IPS-18a (cell line): ENCODE measurements around the gene HP1BP3.

Experiments used
- H3K27ac ChIP-seq: one replicate; pipeline ENCODE4 v1.5.1; 2013; ENCODE audit warnings: low read length
- H3K27me3 ChIP-seq: one replicate; pipeline ENCODE4 v1.6.1; 2013; ENCODE audit warnings: mild to moderate bottlenecking, low read length; ENCODE audit not compliant: control insufficient read depth, insufficient read depth
- H3K36me3 ChIP-seq: one replicate; pipeline ENCODE4 v1.6.1; 2013; ENCODE audit warnings: low read depth, low read length; ENCODE audit not compliant: control insufficient read depth
- H3K4me1 ChIP-seq: one replicate; pipeline ENCODE4 v1.6.1; 2013; ENCODE audit warnings: low read depth, low read length; ENCODE audit not compliant: control insufficient read depth
- H3K4me3 ChIP-seq: one replicate; pipeline ENCODE4 v1.5.1; 2013; ENCODE audit warnings: low read length
- H3K9ac ChIP-seq: one replicate; pipeline ENCODE4 v1.6.1; 2013; ENCODE audit warnings: mild to moderate bottlenecking, low read length, moderate library complexity
- H3K9me3 ChIP-seq: one replicate; pipeline ENCODE4 v1.6.1; 2013; ENCODE audit warnings: low read depth, low read length; ENCODE audit not compliant: control insufficient read depth

Gene HP1BP3

GRCh38 chr1:20767271-20767670 is 19.8 kb downstream of the HP1BP3 start:
- Histone ChIP-seq H3K27ac (no peak overlapping the region), H3K9me3 (no peaks in the 10 kb centered on the region), H3K27me3 (no peaks in the 10 kb centered on the region), H3K4me3 (no peak overlapping the region), H3K9ac (no peak overlapping the region), H3K36me3 (peaks cover 98% of the 10 kb centered on the region), H3K4me1 (no peaks in the 10 kb centered on the region)

DNA sequence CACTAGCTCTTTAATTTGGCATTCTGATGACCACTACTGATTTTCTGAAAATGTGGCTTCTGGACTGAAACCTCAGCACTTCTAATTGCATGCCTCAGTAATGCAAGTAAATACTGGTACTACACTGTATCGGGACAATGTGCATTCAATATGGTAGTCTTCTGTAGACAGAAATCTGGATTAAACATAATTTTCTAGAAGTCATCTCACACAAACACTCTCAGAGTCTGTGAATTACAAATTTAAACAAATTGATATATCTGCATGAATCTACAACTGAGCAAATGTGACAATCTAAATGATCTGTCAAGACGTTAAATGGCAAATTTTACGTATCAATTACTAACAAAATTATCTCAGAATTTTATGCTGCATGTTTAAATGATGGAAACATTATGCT is 23.7 kb downstream of the HP1BP3 start:
- H3K4me1 ChIP-seq = no peaks in the 10 kb centered on the region
- H3K27ac ChIP-seq = no peak overlapping the region
- H3K9me3 ChIP-seq = no peaks in the 10 kb centered on the region
- H3K9ac ChIP-seq = no peak overlapping the region
- no peak overlapping the region for H3K4me3 ChIP-seq
- peaks cover 94% of the 10 kb centered on the region for H3K36me3 ChIP-seq
- H3K27me3 ChIP-seq = no peaks in the 10 kb centered on the region

DNA sequence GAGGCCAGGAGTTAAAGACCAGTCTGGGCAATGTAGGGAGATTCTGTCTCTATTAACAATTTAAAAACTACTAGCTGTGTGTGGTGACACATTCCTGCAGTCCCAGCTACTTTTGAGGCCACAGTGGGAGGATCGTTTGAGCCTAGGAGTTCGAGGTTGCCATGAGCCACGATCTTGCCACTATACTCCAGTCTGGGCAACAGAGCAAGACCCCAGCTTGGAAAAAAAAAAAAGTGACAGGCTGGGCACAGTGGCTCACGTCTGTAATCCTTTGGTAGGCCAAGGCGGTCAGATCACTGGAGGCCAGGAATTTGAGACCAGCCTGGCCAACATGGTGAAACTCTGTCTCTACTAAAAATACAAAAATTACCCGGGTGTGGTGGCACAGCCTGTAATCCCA is 26.8 kb downstream of the HP1BP3 start:
- H3K27me3 ChIP-seq = no peaks in the 10 kb centered on the region
- H3K4me3 ChIP-seq = no peak overlapping the region
- no peaks in the 10 kb centered on the region for H3K4me1 ChIP-seq
- H3K9ac ChIP-seq = no peak overlapping the region
- no peak overlapping the region for H3K27ac ChIP-seq
- H3K36me3 ChIP-seq = peaks cover 84% of the 10 kb centered on the region
- no peaks in the 10 kb centered on the region for H3K9me3 ChIP-seq

GRCh38 chr1:20753589-20753988 is 33.5 kb downstream of the HP1BP3 start:
- Histone ChIP-seq H3K9ac (no peak overlapping the region), H3K9me3 (no peaks in the 10 kb centered on the region), H3K4me3 (no peak overlapping the region), H3K27ac (no peak overlapping the region), H3K27me3 (no peaks in the 10 kb centered on the region), H3K36me3 (peaks cover 61% of the 10 kb centered on the region), H3K4me1 (no peaks in the 10 kb centered on the region)

GRCh38 chr1:20751462-20751990 is 35.6 kb downstream of the HP1BP3 start:
- Histone ChIP-seq H3K27me3 (no peaks in the 10 kb centered on the region), H3K27ac (no peak overlapping the region), H3K4me1 (no peaks in the 10 kb centered on the region), H3K9ac (peak overlapping the region; percentile 17), H3K36me3 (peaks cover 69% of the 10 kb centered on the region), H3K4me3 (no peak overlapping the region), H3K9me3 (no peaks in the 10 kb centered on the region)

GRCh38 chr1:20742671-20743070 is 44.4 kb downstream of the HP1BP3 start:
- peaks cover 71% of the 10 kb centered on the region for H3K36me3 ChIP-seq
- H3K9ac ChIP-seq = no peak overlapping the region
- H3K4me3 ChIP-seq = no peak overlapping the region
- H3K9me3 ChIP-seq = no peaks in the 10 kb centered on the region
- H3K4me1 ChIP-seq = no peaks in the 10 kb centered on the region
- no peak overlapping the region for H3K27ac ChIP-seq
- H3K27me3 ChIP-seq = no peaks in the 10 kb centered on the region

- no peak overlapping the region for H3K9ac ChIP-seq
- no peaks in the 10 kb centered on the region for H3K9me3 ChIP-seq
- no peaks in the 10 kb centered on the region for H3K27me3 ChIP-seq
- no peak overlapping the region for H3K4me3 ChIP-seq
- H3K36me3 ChIP-seq = peaks cover 52% of the 10 kb centered on the region
- H3K27ac ChIP-seq = no peak overlapping the region
- H3K4me1 ChIP-seq = no peaks in the 10 kb centered on the region
Observed at GRCh38 chr1:20740781-20741180, 46.3 kb downstream of the HP1BP3 start.

DNA sequence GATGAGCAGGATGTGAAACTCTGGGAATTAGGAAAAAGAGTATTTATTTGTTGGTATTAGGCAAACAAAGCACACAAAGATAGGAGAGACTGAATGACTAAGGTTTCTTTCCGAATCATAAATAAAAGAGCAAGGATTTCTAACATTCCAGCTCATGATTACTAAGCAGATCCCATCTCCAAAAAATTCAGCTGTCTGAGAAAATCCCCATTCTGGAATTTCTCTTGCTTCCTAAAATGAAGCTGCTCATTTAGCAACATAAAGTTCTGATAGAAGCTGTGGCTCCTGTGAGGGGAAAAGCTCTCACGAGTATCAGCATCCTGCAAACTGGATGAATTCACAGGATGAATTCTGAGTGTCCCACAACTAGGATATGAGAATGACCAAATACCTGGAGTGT is 47.9 kb downstream of the HP1BP3 start:
- Histone ChIP-seq H3K27me3 (peaks cover 3% of the 10 kb centered on the region), H3K36me3 (peaks cover 36% of the 10 kb centered on the region), H3K9me3 (no peaks in the 10 kb centered on the region), H3K27ac (no peak overlapping the region), H3K4me1 (no peaks in the 10 kb centered on the region), H3K4me3 (no peak overlapping the region), H3K9ac (no peak overlapping the region)

DNA sequence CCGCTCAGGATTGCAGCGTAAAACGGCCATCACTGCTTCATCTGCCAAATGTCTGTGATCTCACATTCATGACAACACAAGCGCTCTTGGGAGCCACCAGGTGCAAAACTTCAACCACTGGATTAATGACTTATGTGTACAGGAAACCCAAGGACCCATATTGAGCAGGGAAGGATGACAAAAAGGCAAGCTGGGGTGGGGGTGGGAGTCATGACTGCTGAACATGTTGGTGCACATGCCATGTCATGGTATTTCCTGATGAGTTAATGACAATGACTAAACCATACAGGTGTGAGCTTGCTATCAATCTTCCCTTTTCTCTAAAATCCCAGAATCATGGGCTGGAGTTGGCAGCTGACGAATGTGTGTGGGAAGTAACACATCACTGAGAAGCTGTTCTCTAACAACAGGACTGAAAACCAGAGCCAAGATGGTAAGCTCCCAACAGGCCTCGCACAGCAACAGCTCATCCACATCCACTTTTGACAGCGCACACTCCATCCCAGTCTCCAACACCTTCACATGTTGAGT is 51.5 kb downstream of the HP1BP3 start:
- H3K4me1 ChIP-seq = peaks cover 4% of the 10 kb centered on the region
- peaks cover 33% of the 10 kb centered on the region for H3K27me3 ChIP-seq
- no peak overlapping the region for H3K9ac ChIP-seq
- no peaks in the 10 kb centered on the region for H3K9me3 ChIP-seq
- peaks cover 12% of the 10 kb centered on the region for H3K36me3 ChIP-seq
- no peak overlapping the region for H3K4me3 ChIP-seq
- H3K27ac ChIP-seq = no peak overlapping the region

GRCh38 chr1:20733360-20733975 is 53.6 kb downstream of the HP1BP3 start:
- no peak overlapping the region for H3K9ac ChIP-seq
- peaks cover 10% of the 10 kb centered on the region for H3K4me1 ChIP-seq
- H3K4me3 ChIP-seq = peak overlapping the region; percentile 77
- H3K27me3 ChIP-seq = peaks cover 51% of the 10 kb centered on the region
- H3K9me3 ChIP-seq = no peaks in the 10 kb centered on the region
- H3K27ac ChIP-seq = no peak overlapping the region
- no peaks in the 10 kb centered on the region for H3K36me3 ChIP-seq

DNA sequence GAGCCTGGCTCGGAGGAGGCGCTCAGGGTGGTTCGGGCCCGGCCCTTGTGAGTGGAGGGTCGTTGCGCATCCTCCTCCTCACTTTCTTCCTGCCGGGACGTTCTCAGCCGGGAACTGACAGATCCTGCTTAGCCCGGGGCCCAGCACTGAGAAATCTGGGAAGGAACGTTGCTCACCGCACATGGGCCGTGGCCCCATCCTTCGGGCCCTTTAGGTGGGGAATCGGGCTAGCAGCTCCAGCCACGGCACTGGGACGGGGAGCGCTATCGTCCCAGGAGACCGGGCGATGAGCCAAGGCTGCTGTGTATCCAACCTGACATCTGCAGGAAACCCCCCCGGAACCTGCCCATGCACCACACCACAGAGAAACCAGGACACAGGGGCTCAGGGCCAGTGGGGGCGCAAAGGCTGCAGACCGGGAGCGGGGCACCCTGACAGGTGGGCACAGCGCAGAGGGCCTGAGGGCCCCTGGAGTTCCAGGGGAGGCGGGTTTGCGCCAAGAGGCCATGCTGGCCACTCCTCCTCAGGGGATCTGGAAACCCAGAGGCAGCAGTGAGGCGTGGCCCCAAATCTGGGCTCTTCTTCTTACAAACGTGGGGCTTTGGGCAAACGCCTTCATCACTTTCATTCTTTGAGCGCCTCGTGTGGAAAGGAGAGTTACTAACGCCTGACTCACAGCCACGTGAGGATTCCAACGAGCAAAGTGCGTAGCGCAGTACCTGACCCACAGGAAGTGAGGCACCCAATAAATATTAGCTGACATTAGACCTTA is 54.3 kb downstream of the HP1BP3 start, which contains the start of gene SH2D5:
SH2D5 (minus strand) TSS at position 116 of the 772 bp plus-strand sequence. CDS start 4,659 bp downstream, outside the sequence.
- Histone ChIP-seq H3K9ac (peak within 1 kb of the TSS; percentile 5), H3K27ac (no peak within 1 kb of the TSS), H3K27me3 (peaks cover 51% of the 10 kb centered on the region)

More for the DNA sequence above, 54.3 kb downstream of the HP1BP3 start, which contains the start of gene SH2D5:
- peak within 1 kb of the TSS; percentile 77 for H3K4me3 ChIP-seq
- no peaks in the 10 kb centered on the region for H3K36me3 ChIP-seq
- H3K9me3 ChIP-seq = no peaks in the 10 kb centered on the region
- H3K4me1 ChIP-seq = peaks cover 14% of the 10 kb centered on the region
